Lower leg skin (tissue), 3 donors: ENCODE data around the gene NOP9.

ENCODE experiments used
- CTCF ChIP-seq, 3 donors: fragments of 450-650 bp; IDR thresholded peaks; one replicate each; pipeline ENCODE4 v1.5.1; 2016; ENCODE audit warnings: antibody characterized with exemption in 3 of 3, mild to moderate bottlenecking in 3 of 3, moderate library complexity in 2 of 3
- POLR2A ChIP-seq, 2 donors: fragments of 450-650 bp; IDR thresholded peaks; one replicate each; pipeline ENCODE4 v1.6.1; 2016 to 2017; ENCODE audit warnings: antibody characterized with exemption in 2 of 2, mild to moderate bottlenecking in 1 of 2, moderate library complexity in 1 of 2

- no peak for TF ChIP-seq CTCF (IDR thresholded peaks at IDR 0.05)
- TF ChIP-seq POLR2A (IDR thresholded peaks at IDR 0.05): no peak
Observed at GRCh38 chr14:24351517-24351916, 51.9 kb downstream of the NOP9 start.
